ENCODE data around the gene OR8B3. TPM values are rescaled to one million over a fixed set of nuclear protein-coding genes. Genes with fewer than 3 reads are reported as not detected.
"Not testable (repeated sequence)": the region's sequence is repeated elsewhere in the genome, so short reads cannot be mapped to it uniquely, and the experiment has no call there.

The OR8B3 gene
- total RNA-seq, 2 donors from 2014 or later, result not detected

DNA sequence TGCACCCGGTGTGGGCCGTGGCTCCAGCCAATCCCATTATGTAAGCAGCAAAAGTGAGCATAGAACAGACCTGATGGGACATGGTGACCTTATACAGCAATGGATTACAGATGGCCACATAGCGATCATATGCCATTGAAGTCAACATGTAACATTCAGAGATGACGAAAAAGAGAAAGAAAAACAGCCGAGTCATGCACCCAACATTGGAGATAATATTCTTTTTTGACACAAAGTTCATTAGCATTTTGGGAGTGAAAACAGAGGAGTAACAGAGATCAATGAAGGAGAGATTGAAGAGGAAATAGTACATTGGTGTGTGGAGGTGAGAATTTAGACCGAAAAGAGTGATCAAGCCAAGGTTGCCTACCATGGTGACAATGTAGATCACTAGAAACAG is 16.0 kb downstream of the OR8B3 start:
- intact Hi-C loops (cut with DNase I, micrococcal nuclease); ATAC-seq; DNase-seq: not testable (repeated sequence)

GRCh38 chr11:124380585-124380984 is 18.2 kb downstream of the OR8B3 start:
- intact Hi-C loops (cut with DNase I, micrococcal nuclease), result no loop called here
- DNase-seq, result no peak
- ATAC-seq, result no peak

- ATAC-seq (no peak), DNase-seq (no peak)
- intact Hi-C loops (cut with DNase I, micrococcal nuclease), result no loop called here
Observed at GRCh38 chr11:124376280-124376679, 22.5 kb downstream of the OR8B3 start.

DNA sequence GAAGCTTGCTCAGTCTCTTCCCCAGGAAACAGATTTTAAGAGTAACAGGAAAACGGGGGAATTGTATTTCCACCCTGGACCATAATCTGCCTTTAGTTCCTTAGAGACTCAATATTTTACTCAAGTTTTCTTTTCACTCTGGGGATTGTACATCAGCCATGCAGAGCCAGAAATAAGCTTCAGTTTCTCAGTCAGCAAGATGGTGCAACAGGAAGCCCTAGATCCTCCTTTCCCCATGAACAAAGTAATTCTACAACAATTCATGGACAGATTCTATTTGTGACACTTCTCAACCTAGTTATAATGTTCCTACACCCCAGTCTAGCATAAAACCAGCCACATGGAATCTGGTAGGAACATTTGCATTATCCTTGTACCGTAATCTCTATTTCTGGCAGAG is 39.3 kb downstream of the OR8B3 start:
- no peak for DNase-seq

DNA sequence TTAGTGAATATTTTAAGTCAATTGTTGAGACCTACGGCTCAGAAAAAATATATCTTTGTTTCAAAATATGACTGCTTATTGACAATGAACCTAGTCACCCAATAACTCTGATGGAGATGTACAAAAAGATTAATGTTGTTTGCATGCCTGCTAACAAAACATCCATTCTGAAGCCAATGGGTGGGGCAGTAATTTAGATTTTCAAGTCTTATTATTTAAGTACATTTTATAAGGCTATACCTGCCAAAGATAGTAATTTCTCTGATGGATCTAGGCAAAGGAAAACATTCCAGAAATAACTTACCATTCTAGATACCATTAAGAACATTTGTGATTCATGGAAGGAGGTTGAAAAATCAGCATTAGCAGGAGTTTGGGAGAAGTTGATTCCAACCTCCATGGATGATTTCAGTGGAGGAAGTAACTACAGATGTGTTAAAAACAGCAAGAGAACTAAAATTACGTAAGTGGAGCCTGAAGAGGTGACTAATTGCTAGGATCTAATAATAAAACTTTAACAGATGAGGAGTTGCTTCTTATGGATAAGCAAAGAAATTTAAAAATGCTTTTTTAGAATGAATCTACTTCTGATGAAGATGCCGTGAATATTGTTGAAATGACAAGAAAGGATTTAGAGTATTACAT is 52.4 kb downstream of the OR8B3 start:
- ATAC-seq (no peak), DNase-seq (no peak)
- intact Hi-C loops (cut with DNase I, micrococcal nuclease), result no loop called here

More for the DNA sequence above, 39.3 kb downstream of the OR8B3 start:
- intact Hi-C loops (cut with DNase I, micrococcal nuclease), result no loop called here
- no peak for ATAC-seq

Other genes with a start within 250 kb of the OR8B3 start
- gene OR10D3, start 215.7 kb downstream of the OR8B3 start, total RNA-seq, result not detected
- not detected for gene OR8G1, start 157.9 kb downstream of the OR8B3 start, total RNA-seq
- gene OR8G5, start 142.6 kb downstream of the OR8B3 start, total RNA-seq, result not detected
- not detected for gene OR8D1, start 85.1 kb downstream of the OR8B3 start, total RNA-seq
- gene OR8D2, start 78.8 kb downstream of the OR8B3 start, total RNA-seq, result not detected
- gene OR8B2, start 14.5 kb downstream of the OR8B3 start, total RNA-seq, result not detected
- not detected for gene OR8B4, start 25.8 kb upstream of the OR8B3 start, total RNA-seq
- not detected for gene OR8B8, start 46.7 kb upstream of the OR8B3 start, total RNA-seq
- not detected for gene OR8B12, start 144.6 kb upstream of the OR8B3 start, total RNA-seq
- gene OR8A1, start 171.0 kb upstream of the OR8B3 start, total RNA-seq, result not detected
- not detected for gene PANX3, start 212.4 kb upstream of the OR8B3 start, total RNA-seq
- gene TBRG1, start 223.8 kb upstream of the OR8B3 start, total RNA-seq, result 10 to 100 TPM; 30.7 to 35.5 TPM